IMR-90 (cell line): ENCODE results near the gene KIF18A. TPM values are rescaled to one million over a fixed set of nuclear protein-coding genes. Genes with fewer than 3 reads are reported as not detected.
A peak's percentile ranks its signal among the peaks of the same experiment; 100 is the strongest.

Experiments used
- ATAC-seq: fragments of 200-7000 bp; cut with Tn5 transposase; 2 replicates; pipeline ENCODE4 v1.9.1; 2020; ENCODE audit warnings: low read depth, mild to moderate bottlenecking, moderate library complexity
- BruUV-seq: library from RNA; stranded (reverse); fragments of 400-500 nt; replicated peaks from 2 replicates; lab custom pipeline; 2021; lab: Mats Ljungman, UMichigan
- CTCF ChIA-PET: fragments of 300-600 bp; formaldehyde crosslinking; extraction: SDS; loops from one replicate; lab custom pipeline; 2021; ENCODE audit warnings: antibody characterized with exemption; lab: Yijun Ruan, JAX
- POLR2A ChIA-PET: fragments of 300-600 bp; sonication (Branson Sonifier 250); formaldehyde crosslinking; loops from one replicate; lab custom pipeline; 2022; ENCODE audit warnings: antibody characterized with exemption; ENCODE audit not compliant: unreplicated experiment; lab: Charles Lee
- DNase-seq: peaks from one replicate; pipeline ENCODE4 v3.0.0; 2013
- H2AFZ ChIP-seq: replicated peaks from 2 replicates; pipeline ENCODE3; 2013; ENCODE audit warnings: low read length, mild to moderate bottlenecking; ENCODE audit not compliant: poor library complexity
- H2AK5ac ChIP-seq: 2 replicates; pipeline ENCODE4 v1.6.1; 2013; ENCODE audit warnings: low read depth, low read length, inconsistent platforms
- H2AK9ac ChIP-seq: replicated peaks from 2 replicates; pipeline ENCODE3; 2013; ENCODE audit warnings: mild to moderate bottlenecking, low read depth, low read length, moderate library complexity; ENCODE audit not compliant: poor library complexity
- H2BK120ac ChIP-seq: 2 replicates; pipeline ENCODE4 v1.6.1; 2013; ENCODE audit warnings: low read depth, low read length, inconsistent platforms
- H2BK15ac ChIP-seq: 3 replicates; pipeline ENCODE4 v1.6.1; 2013; ENCODE audit warnings: low read depth, low read length, inconsistent platforms
- H2BK20ac ChIP-seq: 2 replicates; pipeline ENCODE4 v1.6.1; 2013; ENCODE audit warnings: low read depth, mild to moderate bottlenecking, inconsistent platforms, low read length, moderate library complexity
- H2BK5ac ChIP-seq: 2 replicates; pipeline ENCODE4 v1.6.1; 2013; ENCODE audit warnings: mild to moderate bottlenecking, low read depth, low read length, inconsistent platforms; ENCODE audit not compliant: poor library complexity, severe bottlenecking
- H3K14ac ChIP-seq: replicated peaks from 2 replicates; pipeline ENCODE4 v1.6.1; 2013; ENCODE audit warnings: low read depth, low read length, inconsistent platforms
- H3K18ac ChIP-seq: 2 replicates; pipeline ENCODE4 v1.6.1; 2013; ENCODE audit warnings: low read depth, low read length, control low read depth
- H3K23ac ChIP-seq: 2 replicates; pipeline ENCODE4 v1.6.1; 2013; ENCODE audit warnings: low read depth, low read length, inconsistent platforms
- H3K27ac ChIP-seq: 2 replicates; pipeline ENCODE4 v1.5.1; 2013; ENCODE audit warnings: mild to moderate bottlenecking, control low read depth, low read length; ENCODE audit not compliant: insufficient read depth
- H3K27me3 ChIP-seq: 2 replicates; pipeline ENCODE4 v1.6.1; 2013; ENCODE audit warnings: low read length; ENCODE audit not compliant: control insufficient read depth, insufficient read depth
- H3K36me3 ChIP-seq: 2 replicates; pipeline ENCODE4 v1.6.1; 2013; ENCODE audit warnings: low read length, mixed read lengths; ENCODE audit not compliant: control insufficient read depth, insufficient read depth
- H3K4ac ChIP-seq: 2 replicates; pipeline ENCODE4 v1.6.1; 2013; ENCODE audit warnings: low read depth, low read length, inconsistent platforms
- H3K4me1 ChIP-seq: 2 replicates; pipeline ENCODE4 v1.6.1; 2013; ENCODE audit warnings: low read length, mixed read lengths; ENCODE audit not compliant: control insufficient read depth, insufficient read depth
- H3K4me2 ChIP-seq: 2 replicates; pipeline ENCODE4 v1.6.1; 2013; ENCODE audit warnings: low read depth, mild to moderate bottlenecking, control low read depth, low read length, moderate library complexity
- H3K4me3 ChIP-seq: 2 replicates; pipeline ENCODE4 v1.5.1; 2013; ENCODE audit warnings: low read depth, mild to moderate bottlenecking, control low read depth, low read length, moderate library complexity; ENCODE audit not compliant: insufficient read depth
- H3K56ac ChIP-seq: 2 replicates; pipeline ENCODE4 v1.6.1; 2013; ENCODE audit warnings: low read length, inconsistent platforms; ENCODE audit not compliant: insufficient read depth; ENCODE audit errors: extremely low read depth
- H3K79me1 ChIP-seq, 2 experiments: 2 replicates each; pipeline ENCODE4 v1.6.1; 2013; ENCODE audit warnings: low read length in 2 of 2, inconsistent platforms in 1 of 2, low read depth in 1 of 2
- H3K9ac ChIP-seq: 2 replicates; pipeline ENCODE4 v1.6.1; 2013; ENCODE audit warnings: low read depth, low read length, control low read depth
- H3K9me1 ChIP-seq: 2 replicates; pipeline ENCODE4 v1.6.1; 2013; ENCODE audit warnings: low read length, inconsistent platforms; ENCODE audit not compliant: insufficient read depth
- H3K9me3 ChIP-seq: 2 replicates; pipeline ENCODE4 v1.6.1; 2013; ENCODE audit warnings: low read length; ENCODE audit not compliant: control insufficient read depth, insufficient read depth
- H4K20me1 ChIP-seq: 2 replicates; pipeline ENCODE4 v1.6.1; 2013; ENCODE audit warnings: low read length, inconsistent platforms; ENCODE audit not compliant: insufficient read depth
- H4K5ac ChIP-seq: 2 replicates; pipeline ENCODE4 v1.6.1; 2013; ENCODE audit warnings: mild to moderate bottlenecking, low read depth, low read length, control low read depth
- H4K8ac ChIP-seq, 2 experiments: 2 replicates each; pipeline ENCODE4 v1.6.1; 2013; ENCODE audit warnings: low read depth in 2 of 2, low read length in 2 of 2, control low read depth in 1 of 2, inconsistent platforms in 1 of 2
- H4K91ac ChIP-seq: 2 replicates; pipeline ENCODE4 v1.6.1; 2013; ENCODE audit warnings: low read depth, low read length, inconsistent platforms; ENCODE audit not compliant: insufficient read depth
- BHLHE40 ChIP-seq: fragments of 150-350 bp; IDR thresholded peaks from 2 replicates; pipeline ENCODE4 v1.6.1; 2016; ENCODE audit warnings: mild to moderate bottlenecking, low read depth, low read length
- CEBPB ChIP-seq: IDR thresholded peaks from 2 replicates; pipeline ENCODE4 v1.6.1; 2012; ENCODE audit warnings: low read depth, low read length, improper control_type of control experiment
- CHD1 ChIP-seq: IDR thresholded peaks from 2 replicates; pipeline ENCODE4 v1.6.1; 2012; ENCODE audit warnings: low read depth, low read length, improper control_type of control experiment
- FOS ChIP-seq: fragments of 150-350 bp; IDR thresholded peaks from 2 replicates; pipeline ENCODE4 v1.6.1; 2016; ENCODE audit warnings: low read depth, low read length
- MAFK ChIP-seq: IDR thresholded peaks from 2 replicates; pipeline ENCODE4 v1.6.1; 2012; ENCODE audit warnings: low read depth, low read length, improper control_type of control experiment
- MAZ ChIP-seq: IDR thresholded peaks from 2 replicates; pipeline ENCODE4 v1.6.1; 2012; ENCODE audit warnings: low read depth, mild to moderate bottlenecking, low read length, improper control_type of control experiment, moderate library complexity, borderline replicate concordance
- MXI1 ChIP-seq: IDR thresholded peaks from 2 replicates; pipeline ENCODE4 v1.6.1; 2012; ENCODE audit warnings: low read depth, mild to moderate bottlenecking, low read length, moderate library complexity, borderline replicate concordance
- POLR2A ChIP-seq: IDR thresholded peaks from 2 replicates; pipeline ENCODE4 v1.6.1; 2012; ENCODE audit warnings: mild to moderate bottlenecking, low read depth, low read length
- RAD21 ChIP-seq: IDR thresholded peaks from 2 replicates; pipeline ENCODE4 v1.6.1; 2012; ENCODE audit warnings: low read length, improper control_type of control experiment
- RCOR1 ChIP-seq: IDR thresholded peaks from 2 replicates; pipeline ENCODE4 v1.6.1; 2012; ENCODE audit warnings: mild to moderate bottlenecking, low read length, improper control_type of control experiment; ENCODE audit not compliant: insufficient replicate concordance
- RFX5 ChIP-seq: IDR thresholded peaks from 2 replicates; pipeline ENCODE4 v1.8.0; 2012; ENCODE audit warnings: low read depth, mild to moderate bottlenecking, low read length, moderate library complexity
- SMC3 ChIP-seq: fragments of 150-350 bp; IDR thresholded peaks from 2 replicates; pipeline ENCODE4 v1.6.1; 2016; ENCODE audit warnings: low read depth, mild to moderate bottlenecking, antibody characterized with exemption, low read length, moderate library complexity
- WGBS, 2 experiments: methylation state at CpG; one replicate each; pipeline versions ENCODE4 v1.1.5 to v1.1.7; 2013; ENCODE audit warnings: missing lambda C conversion rate in 2 of 2; ENCODE audit not compliant: insufficient read length in 1 of 2; ENCODE audit errors: extremely low coverage in 2 of 2; 5-methylcytosine and 5-hydroxymethylcytosine counted together
- dilution Hi-C: fragments of 300-500 bp; cut with HindIII; formaldehyde crosslinking; loops from one replicate; pipeline ENCODE4 v1.14.3; 2018; ENCODE audit warnings: low sequenced_read_pairs; ENCODE audit not compliant: unreplicated experiment
- in situ Hi-C: fragments of 300-500 bp; cut with MboI; formaldehyde crosslinking; loops from 3 replicates; pipeline ENCODE4 v1.14.3; 2019; ENCODE audit warnings: low sequenced_read_pairs, inconsistent platforms, mixed read lengths
- intact Hi-C: fragments of 100-400 bp; cut with micrococcal nuclease; formaldehyde crosslinking; loops from 2 replicates; pipeline ENCODE4 v1.10.0; 2022
- polyA plus RNA-seq, 3 experiments: library from polyadenylated mRNA; depleted of rRNA; stranded (reverse); fragments of >200 nt; gene quantifications; 2 replicates each; pipeline ENCODE4 v1.2.3, GENCODE V29; 2012; ENCODE audit warnings: low replicate concordance in 1 of 3
- total RNA-seq: library from RNA; depleted of rRNA; stranded (reverse); fragments of >200 nt; gene quantifications from 2 replicates; pipeline ENCODE4 v1.2.3, GENCODE V29; 2012
- TF ChIP-seq, protein P1 (sequence below): conservative IDR thresholded peaks from 2 replicates; pipeline ENCODE4 v1.5.1; 2012; ENCODE audit warnings: mild to moderate bottlenecking, low read depth, low read length, improper control_type of control experiment
- TF ChIP-seq, protein P2 (sequence below): fragments of 150-350 bp; IDR thresholded peaks from 2 replicates; pipeline ENCODE4 v1.6.1; 2017; ENCODE audit warnings: mild to moderate bottlenecking, antibody characterized with exemption, low read length, low read depth
- TF ChIP-seq, protein P3 (sequence below): fragments of 150-350 bp; IDR thresholded peaks from 2 replicates; pipeline ENCODE4 v1.6.1; 2016; ENCODE audit warnings: low read depth, mild to moderate bottlenecking, low read length, moderate library complexity, borderline replicate concordance

KIF18A gene
- total and polyA plus RNA-seq, 2 of the 4 experiments (the other 2 are of a cell fraction) = 8.9 to 24.4 TPM

DNA sequence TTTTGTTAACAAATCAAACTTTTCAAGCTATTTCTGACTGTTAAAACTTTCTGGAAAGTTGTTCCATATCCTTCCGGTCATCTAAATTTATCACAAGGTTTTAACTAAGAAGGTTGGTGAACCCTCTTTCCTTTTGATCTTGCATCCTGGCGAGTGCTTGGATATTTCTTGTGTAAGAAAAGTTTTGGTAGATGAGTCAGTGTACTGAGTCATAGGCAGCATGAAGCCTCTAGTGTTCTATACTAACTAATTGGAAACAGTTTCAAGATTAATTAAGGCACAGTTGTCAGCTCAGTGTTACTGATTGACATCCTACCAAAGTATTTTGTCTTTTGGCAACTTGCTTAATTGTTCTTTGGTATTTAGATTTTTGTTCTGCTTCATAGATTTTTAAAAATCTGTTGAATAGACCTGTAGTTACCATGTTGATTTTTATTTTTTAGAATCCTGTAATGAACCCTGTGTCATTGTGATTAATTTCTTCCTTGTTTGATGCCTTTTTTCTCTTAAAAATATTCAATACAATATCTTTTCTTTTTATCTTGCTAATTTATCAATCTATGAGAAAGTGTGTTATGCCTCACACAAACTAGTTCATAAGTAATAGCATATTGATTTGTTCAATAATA, 38.3 kb upstream of the KIF18A start:
- WGBS, 2 experiments = no CpG with 5 or more reads among the region's 2 CpGs
- peak; percentile 92 for DNase-seq
- TF ChIP-seq, protein P1, sequence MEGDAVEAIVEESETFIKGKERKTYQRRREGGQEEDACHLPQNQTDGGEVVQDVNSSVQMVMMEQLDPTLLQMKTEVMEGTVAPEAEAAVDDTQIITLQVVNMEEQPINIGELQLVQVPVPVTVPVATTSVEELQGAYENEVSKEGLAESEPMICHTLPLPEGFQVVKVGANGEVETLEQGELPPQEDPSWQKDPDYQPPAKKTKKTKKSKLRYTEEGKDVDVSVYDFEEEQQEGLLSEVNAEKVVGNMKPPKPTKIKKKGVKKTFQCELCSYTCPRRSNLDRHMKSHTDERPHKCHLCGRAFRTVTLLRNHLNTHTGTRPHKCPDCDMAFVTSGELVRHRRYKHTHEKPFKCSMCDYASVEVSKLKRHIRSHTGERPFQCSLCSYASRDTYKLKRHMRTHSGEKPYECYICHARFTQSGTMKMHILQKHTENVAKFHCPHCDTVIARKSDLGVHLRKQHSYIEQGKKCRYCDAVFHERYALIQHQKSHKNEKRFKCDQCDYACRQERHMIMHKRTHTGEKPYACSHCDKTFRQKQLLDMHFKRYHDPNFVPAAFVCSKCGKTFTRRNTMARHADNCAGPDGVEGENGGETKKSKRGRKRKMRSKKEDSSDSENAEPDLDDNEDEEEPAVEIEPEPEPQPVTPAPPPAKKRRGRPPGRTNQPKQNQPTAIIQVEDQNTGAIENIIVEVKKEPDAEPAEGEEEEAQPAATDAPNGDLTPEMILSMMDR = no peak
- TF ChIP-seq, protein P2, sequence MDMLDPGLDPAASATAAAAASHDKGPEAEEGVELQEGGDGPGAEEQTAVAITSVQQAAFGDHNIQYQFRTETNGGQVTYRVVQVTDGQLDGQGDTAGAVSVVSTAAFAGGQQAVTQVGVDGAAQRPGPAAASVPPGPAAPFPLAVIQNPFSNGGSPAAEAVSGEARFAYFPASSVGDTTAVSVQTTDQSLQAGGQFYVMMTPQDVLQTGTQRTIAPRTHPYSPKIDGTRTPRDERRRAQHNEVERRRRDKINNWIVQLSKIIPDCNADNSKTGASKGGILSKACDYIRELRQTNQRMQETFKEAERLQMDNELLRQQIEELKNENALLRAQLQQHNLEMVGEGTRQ = no peak
- no peak for TF ChIP-seq MXI1
- TF ChIP-seq MAFK = no peak
- peak; percentile 93 for TF ChIP-seq FOS
- no peak for TF ChIP-seq POLR2A
- TF ChIP-seq RAD21 = peak; percentile 12; the same call in 1 of the 2 replicates
- TF ChIP-seq CEBPB = peak; percentile 89
- TF ChIP-seq, protein P3, sequence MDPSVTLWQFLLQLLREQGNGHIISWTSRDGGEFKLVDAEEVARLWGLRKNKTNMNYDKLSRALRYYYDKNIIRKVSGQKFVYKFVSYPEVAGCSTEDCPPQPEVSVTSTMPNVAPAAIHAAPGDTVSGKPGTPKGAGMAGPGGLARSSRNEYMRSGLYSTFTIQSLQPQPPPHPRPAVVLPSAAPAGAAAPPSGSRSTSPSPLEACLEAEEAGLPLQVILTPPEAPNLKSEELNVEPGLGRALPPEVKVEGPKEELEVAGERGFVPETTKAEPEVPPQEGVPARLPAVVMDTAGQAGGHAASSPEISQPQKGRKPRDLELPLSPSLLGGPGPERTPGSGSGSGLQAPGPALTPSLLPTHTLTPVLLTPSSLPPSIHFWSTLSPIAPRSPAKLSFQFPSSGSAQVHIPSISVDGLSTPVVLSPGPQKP = no peak
- TF ChIP-seq RFX5 = no peak
- 0 out of 2 replicates have a peak, but pooled peaks have one; percentile 41 for TF ChIP-seq CHD1
- no peak for TF ChIP-seq RCOR1
- no peak for TF ChIP-seq MAZ
- TF ChIP-seq SMC3 = no peak
- TF ChIP-seq BHLHE40 = peak; percentile 56; the same call in 1 of the 2 replicates

More for the DNA sequence above, 38.3 kb upstream of the KIF18A start:
- Histone ChIP-seq H4K5ac (no peak overlapping the region), H3K79me1 (peaks cover 12 to 19% of the 10 kb centered on the region in 2 experiments), H3K9me1 (peaks cover 3% of the 10 kb centered on the region; the same call in 1 of the 2 replicates), H2BK5ac (peak overlapping the region; percentile 60), H2AK5ac (no peak overlapping the region), H3K27ac (no peak overlapping the region), H3K9ac (no peak overlapping the region), H3K4me1 (no peaks in the 10 kb centered on the region; the same call in 1 of the 2 replicates), H3K4me3 (no peak overlapping the region), H3K23ac (no peak overlapping the region), H3K56ac (no peak overlapping the region), H3K9me3 (no peaks in the 10 kb centered on the region), H2BK20ac (peak overlapping the region; percentile 66; the same call in 1 of the 2 replicates), H3K14ac (no peak overlapping the region), H3K4me2 (peak overlapping the region; percentile 5; the same call in 1 of the 2 replicates), H2BK15ac (no peak overlapping the region), H4K8ac (peak overlapping the region in 1 of 2 experiments; percentile 47; a peak in 1 of 4 replicates), H2AK9ac (no peak overlapping the region), H3K18ac (no peak overlapping the region), H3K36me3 (no peaks in the 10 kb centered on the region), H4K20me1 (no peaks in the 10 kb centered on the region), H2BK120ac (no peak overlapping the region), H2AFZ (no peak overlapping the region), H3K4ac (no peak overlapping the region), H3K27me3 (no peaks in the 10 kb centered on the region), H4K91ac (no peak overlapping the region)
- intact Hi-C loops (no loop called here), in situ Hi-C loops (no loop called here), dilution Hi-C loops (no loop called here)
- ATAC-seq = peak; percentile 87
- CTCF ChIA-PET = interaction anchor here (0.6 kb wide), 1 partner anchor 13 kb away, joined by 6 read pairs; no protein-coding TSS in a partner anchor
- no TSS peak for BruUV-seq
- POLR2A ChIA-PET = no interaction called here
